Measurements from ENCODE around the gene ANKDD1A. TPM values are rescaled to one million over a fixed set of nuclear protein-coding genes. Genes with fewer than 3 reads are reported as not detected.

Gene ANKDD1A
- total RNA-seq, 4 donors from 2014 or later = 1.3 to 2.8 (median 1.7) TPM

GRCh38 chr15:64912379-64913325 lies 950 bp downstream of the ANKDD1A start:
- 85 to 90% methylated on average over 15 of the region's 15 CpGs for WGBS, 2 donors

GRCh38 chr15:64915518-64916227 lies 4.0 kb downstream of the ANKDD1A start:
- WGBS, 2 donors = 78% methylated on average over 13 of the region's 13 CpGs
- H3K4me3 ChIP-seq (ENCODE audit: low read depth, poor library complexity, severe bottlenecking) = no peak overlapping the region
- intact Hi-C loops (cut with DNase I; ENCODE audit: low total_unique reads) = no loop called here
- DNase-seq (ENCODE audit: low spot score in 2 of 2) = no peak
- TF ChIP-seq, protein P1, sequence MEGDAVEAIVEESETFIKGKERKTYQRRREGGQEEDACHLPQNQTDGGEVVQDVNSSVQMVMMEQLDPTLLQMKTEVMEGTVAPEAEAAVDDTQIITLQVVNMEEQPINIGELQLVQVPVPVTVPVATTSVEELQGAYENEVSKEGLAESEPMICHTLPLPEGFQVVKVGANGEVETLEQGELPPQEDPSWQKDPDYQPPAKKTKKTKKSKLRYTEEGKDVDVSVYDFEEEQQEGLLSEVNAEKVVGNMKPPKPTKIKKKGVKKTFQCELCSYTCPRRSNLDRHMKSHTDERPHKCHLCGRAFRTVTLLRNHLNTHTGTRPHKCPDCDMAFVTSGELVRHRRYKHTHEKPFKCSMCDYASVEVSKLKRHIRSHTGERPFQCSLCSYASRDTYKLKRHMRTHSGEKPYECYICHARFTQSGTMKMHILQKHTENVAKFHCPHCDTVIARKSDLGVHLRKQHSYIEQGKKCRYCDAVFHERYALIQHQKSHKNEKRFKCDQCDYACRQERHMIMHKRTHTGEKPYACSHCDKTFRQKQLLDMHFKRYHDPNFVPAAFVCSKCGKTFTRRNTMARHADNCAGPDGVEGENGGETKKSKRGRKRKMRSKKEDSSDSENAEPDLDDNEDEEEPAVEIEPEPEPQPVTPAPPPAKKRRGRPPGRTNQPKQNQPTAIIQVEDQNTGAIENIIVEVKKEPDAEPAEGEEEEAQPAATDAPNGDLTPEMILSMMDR (IDR thresholded peaks at IDR 0.05) = no peak
- TF ChIP-seq POLR2A (IDR thresholded peaks at IDR 0.05) = no peak

More at GRCh38 chr15:64912379-64913325, 950 bp downstream of the ANKDD1A start:
- TF ChIP-seq POLR2A (IDR thresholded peaks at IDR 0.05) = no peak
- TF ChIP-seq, protein P1 (IDR thresholded peaks at IDR 0.05) = no peak
- DNase-seq (ENCODE audit: low spot score in 2 of 2) = no peak
- intact Hi-C loops (cut with DNase I; ENCODE audit: low total_unique reads) = no loop called here
- no peak overlapping the region for H3K4me3 ChIP-seq (ENCODE audit: low read depth, poor library complexity, severe bottlenecking)

- intact Hi-C loops (cut with DNase I; ENCODE audit: low total_unique reads) = no loop called here
- DNase-seq (ENCODE audit: low spot score in 2 of 2) = no peak
- no peak overlapping the region for H3K4me3 ChIP-seq (ENCODE audit: low read depth, poor library complexity, severe bottlenecking)
- TF ChIP-seq, protein P1 (IDR thresholded peaks at IDR 0.05) = no peak
- TF ChIP-seq POLR2A (IDR thresholded peaks at IDR 0.05) = no peak
- WGBS, 2 donors = 93 to 94% methylated on average over 2 of the region's 2 CpGs
Measured at GRCh38 chr15:64916365-64916764, 4.7 kb downstream of the ANKDD1A start.

DNA sequence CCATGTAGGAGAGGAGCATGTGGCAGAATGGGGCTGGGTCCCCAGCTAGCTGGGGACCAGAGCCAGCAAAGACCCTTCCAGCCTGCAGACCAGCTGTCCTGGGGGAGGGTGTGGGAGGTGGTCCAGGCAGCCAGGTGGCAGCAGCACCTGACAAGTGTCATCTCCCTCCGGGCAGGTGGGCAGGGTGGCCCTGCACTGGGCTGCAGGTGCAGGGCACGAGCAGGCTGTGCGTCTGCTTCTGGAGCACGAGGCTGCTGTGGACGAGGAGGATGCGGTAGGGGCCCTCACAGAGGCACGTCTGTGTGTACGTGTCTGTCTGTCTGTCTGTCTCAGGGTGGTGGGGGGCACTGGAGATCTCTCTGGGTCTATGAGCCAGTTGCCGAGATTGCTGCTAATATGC lies 5.5 kb downstream of the ANKDD1A start:
- intact Hi-C loops (cut with DNase I; ENCODE audit: low total_unique reads) = no loop called here
- no peak overlapping the region for H3K4me3 ChIP-seq (ENCODE audit: low read depth, poor library complexity, severe bottlenecking)
- TF ChIP-seq, protein P1 (IDR thresholded peaks at IDR 0.05) = no peak
- no peak for TF ChIP-seq POLR2A (IDR thresholded peaks at IDR 0.05)
- WGBS, 2 donors = 86 to 94% methylated on average over 4 to 6 of the region's 9 CpGs
- DNase-seq (ENCODE audit: low spot score in 2 of 2) = no peak

DNA sequence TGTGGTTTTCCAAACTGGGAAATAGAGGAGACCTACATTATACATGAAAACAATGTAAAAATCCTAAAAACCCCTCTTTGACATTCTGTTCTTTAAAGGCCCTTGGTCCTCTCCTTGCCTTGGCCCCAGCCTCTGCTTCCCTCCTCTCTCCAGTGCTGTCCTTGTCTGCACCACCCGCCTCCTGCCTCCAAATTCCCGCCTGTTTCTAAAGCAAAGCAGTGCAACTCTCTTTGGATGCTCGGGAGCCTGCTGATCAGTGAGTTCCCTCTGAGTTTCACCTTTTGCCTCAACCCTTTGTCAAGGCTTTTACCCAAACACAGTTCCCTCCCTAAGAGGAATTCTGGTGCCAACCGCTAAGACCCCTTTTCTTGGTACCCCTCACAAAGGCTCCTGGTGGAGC lies 8.0 kb downstream of the ANKDD1A start:
- H3K4me3 ChIP-seq (ENCODE audit: low read depth, poor library complexity, severe bottlenecking) = no peak overlapping the region
- WGBS, 2 donors = 94 to 97% methylated on average over 4 of the region's 4 CpGs
- intact Hi-C loops (cut with DNase I; ENCODE audit: low total_unique reads) = no loop called here
- TF ChIP-seq, protein P1 (IDR thresholded peaks at IDR 0.05) = no peak
- no peak for TF ChIP-seq POLR2A (IDR thresholded peaks at IDR 0.05)
- no peak for DNase-seq (ENCODE audit: low spot score in 2 of 2)

Data from lower leg skin (tissue), 4 donors.